GM18517 (cell line): ENCODE measurements around the gene EBI3.
"Not testable (repeated sequence)": the region's sequence is repeated elsewhere in the genome, so short reads cannot be mapped to it uniquely, and the experiment has no call there.

Experiments used
- ATAC-seq: cut with Tn5 transposase; IDR thresholded peaks from one replicate; pipeline ENCODE4 v1.9.1; 2021; ENCODE audit warnings: mild to moderate bottlenecking, moderate library complexity; ENCODE audit not compliant: unreplicated experiment

EBI3 gene

DNA sequence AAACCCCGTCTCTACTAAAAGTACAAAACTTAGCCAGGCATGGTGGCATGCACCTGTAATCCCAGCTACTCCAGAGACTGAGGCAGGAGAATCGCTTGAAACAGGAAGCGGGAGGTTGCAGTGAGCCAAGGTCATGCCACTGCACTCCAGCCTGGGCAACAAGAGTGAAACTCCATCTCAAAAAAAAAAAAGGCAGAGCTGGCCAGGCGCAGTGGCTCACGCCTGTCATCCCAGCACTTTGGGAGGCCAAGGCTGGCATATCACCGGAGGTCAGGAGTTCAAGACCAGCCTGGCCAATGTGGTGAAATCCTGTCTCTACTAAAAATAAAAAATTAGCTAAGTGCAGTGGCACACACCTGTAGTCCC, 45.0 kb downstream of the EBI3 start:
- ATAC-seq, result not testable (repeated sequence)

DNA sequence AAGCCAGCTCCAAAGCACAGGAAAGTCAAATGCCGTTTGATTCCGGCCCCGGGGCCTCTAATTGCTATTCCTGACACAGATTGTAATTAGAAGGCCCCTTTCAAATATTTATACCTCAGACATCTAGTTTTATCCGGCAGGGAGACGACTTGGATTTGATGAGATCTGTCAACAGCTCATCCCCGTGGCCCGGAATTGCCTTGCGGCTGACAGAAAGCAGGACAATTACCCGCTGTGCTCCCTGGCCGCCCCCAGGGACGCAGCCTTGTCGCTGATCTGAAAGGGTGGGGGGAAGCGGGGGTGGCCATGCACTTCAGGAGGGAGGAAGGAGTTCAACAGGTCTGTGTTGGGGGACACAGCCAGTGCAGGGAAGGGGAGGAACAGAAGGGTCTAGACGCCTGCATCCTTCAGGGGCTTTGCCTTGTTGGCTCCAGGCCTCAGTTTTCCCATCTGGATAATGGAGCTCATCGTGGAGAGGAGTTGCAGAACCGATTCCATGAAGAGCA, 47.9 kb downstream of the EBI3 start:
- ATAC-seq, result no peak

GRCh38 chr19:4278010-4278409, 48.7 kb downstream of the EBI3 start:
- no peak for ATAC-seq

DNA sequence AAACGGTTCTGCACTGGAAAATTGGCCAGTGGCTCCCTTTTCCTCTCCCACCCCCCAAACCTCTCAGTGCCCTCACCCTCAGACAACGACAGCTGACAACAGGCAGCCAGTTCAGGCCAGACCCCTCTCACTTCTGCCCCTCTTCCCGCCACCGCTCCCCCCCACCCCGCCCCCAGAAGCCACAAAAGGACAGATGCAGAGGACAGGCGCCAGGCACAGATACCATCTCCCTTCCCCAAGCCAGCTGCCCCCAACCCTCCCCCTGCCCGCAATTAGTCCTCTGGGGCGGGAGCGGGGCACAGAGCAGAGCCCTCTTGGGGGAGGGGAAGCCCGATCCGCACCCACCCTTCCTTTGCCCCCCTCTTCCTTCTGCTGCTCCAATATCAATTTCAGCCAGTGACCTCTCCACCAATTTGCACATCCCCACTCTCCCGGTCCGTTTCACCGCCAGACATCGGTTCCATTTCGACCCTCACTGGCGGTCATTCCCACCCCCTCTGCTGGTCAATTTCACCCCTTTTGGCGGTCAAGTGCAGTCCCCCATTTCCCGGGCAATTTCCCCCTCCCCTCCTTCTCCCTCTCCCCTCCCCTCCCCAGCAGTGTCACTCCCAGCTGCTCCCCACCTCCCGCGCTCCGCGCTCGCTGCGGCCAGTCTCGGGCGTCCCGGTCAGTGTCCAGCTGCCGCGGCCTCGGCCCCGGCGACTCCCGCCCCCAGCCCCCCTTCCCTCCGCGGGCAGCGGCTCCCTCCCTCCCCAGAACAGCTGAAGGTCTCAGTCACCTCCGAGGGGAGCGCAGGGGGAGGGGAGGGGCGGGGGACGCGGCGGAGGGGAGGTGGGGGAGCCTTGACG, 49.3 kb downstream of the EBI3 start, which contains the start of gene SHD:
TSS of gene SHD (plus strand) at position 848 of the 848 bp plus-strand sequence. CDS start 798 bp downstream, outside the sequence.
- ATAC-seq, result no peak

GRCh38 chr19:4279267-4279529, 49.9 kb downstream of the EBI3 start:
- ATAC-seq, result no peak

DNA sequence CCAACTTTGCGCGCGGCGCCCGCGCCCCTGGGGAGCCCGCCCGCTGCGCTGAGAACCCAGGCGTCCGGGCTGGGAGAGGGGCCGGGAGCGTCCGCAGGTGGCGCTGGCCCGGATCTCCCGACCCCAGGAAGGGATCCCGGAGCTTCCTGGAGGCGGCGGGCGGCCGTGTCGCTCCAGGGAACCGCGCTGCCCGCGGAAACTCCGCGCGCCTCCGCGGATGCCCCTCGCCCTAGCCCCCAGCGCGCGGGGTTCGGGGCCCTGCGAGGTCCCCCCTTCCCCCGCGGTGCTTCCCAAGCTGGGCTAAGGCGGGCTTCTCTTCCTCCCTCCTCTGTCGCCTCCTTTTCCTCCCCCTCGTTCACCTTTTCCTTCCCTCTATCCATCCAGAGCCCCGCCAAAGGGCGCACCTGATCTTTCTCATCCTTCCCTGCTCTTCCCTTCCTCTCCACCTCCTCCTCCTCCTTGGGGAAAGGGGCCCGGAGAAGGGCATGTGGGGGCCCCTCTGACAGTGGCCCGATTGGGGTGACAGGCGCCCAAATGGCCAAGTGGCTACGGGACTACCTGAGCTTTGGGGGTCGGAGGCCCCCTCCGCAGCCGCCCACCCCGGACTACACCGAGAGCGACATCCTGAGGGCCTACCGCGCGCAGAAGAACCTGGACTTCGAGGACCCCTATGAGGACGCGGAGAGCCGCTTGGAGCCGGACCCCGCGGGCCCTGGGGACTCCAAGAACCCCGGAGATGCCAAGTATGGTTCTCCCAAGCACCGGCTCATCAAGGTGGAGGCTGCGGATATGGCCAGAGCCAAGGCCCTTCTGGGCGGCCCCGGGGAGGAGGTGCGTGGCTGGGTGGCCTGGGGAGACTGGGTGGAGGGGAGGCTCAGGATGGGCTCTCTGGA, 50.5 kb downstream of the EBI3 start:
- no peak for ATAC-seq

- no peak for ATAC-seq
Measured at GRCh38 chr19:4284176-4284958, 55.0 kb downstream of the EBI3 start.

DNA sequence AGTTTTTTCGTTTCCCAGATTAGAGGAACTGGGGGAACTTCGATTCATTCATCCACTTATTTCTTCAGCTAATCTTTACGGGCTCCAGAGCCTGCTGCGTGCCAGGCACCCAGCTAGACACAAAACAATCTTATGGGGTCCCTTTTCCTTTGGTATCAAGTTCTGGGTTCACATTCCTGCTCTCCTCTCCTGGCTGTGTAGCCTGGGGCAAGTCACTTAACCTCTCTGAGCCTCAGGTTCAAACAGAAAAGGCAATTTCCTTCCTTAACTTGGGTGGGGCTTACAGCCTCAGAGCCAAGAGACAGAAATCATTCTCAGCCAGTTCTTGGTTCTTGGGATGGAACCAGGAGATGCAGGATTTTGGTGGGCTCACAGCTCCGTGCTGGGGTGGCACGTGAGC, 55.7 kb downstream of the EBI3 start:
- no peak for ATAC-seq

GRCh38 chr19:4286141-4286540, 56.8 kb downstream of the EBI3 start:
- not testable (repeated sequence) for ATAC-seq
